GM23248 (cell line): Measurements from ENCODE around the gene QSOX1.

Experiments
- EZH2 ChIP-seq: fragments of 200-600 bp; sonication (generic); IDR thresholded peaks from 2 replicates; pipeline ENCODE4 v1.6.1; 2018; ENCODE audit warnings: antibody characterized with exemption, mild to moderate bottlenecking; ENCODE audit not compliant: insufficient read depth, poor library complexity, severe bottlenecking
- EZH2phosphoT487 ChIP-seq: fragments of 200-600 bp; sonication (generic); IDR thresholded peaks from 2 replicates; pipeline ENCODE4 v1.6.1; 2018; ENCODE audit warnings: antibody characterized with exemption, moderate library complexity, mild to moderate bottlenecking, low read depth; ENCODE audit not compliant: insufficient read depth

DNA sequence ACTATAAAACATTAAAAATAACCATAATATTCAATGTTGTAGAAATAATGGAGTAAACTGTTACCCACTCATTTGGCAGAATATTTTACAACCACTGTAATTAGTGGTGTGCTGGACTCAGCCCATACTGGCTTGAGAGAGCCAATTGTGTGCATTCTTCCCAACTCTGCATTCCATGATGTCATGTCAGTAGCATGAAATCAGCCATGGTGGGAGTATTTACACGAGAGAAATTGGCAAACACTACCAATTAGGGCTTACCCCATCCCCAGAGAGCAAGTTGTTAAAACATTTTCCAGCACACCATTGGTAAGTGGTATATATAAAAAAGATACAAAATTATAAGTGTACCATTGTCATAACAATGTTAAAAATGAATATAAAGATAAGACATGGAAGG lies 19.1 kb upstream of the QSOX1 start:
- TF ChIP-seq EZH2phosphoT487 = no peak
- TF ChIP-seq EZH2 = no peak
